GM19351 (cell line): ENCODE measurements around the gene ZC3H7A.

Experiments
- ATAC-seq: cut with Tn5 transposase; IDR thresholded peaks from one replicate; pipeline ENCODE4 v1.9.1; 2021; ENCODE audit warnings: mild to moderate bottlenecking, moderate library complexity; ENCODE audit not compliant: unreplicated experiment

Gene ZC3H7A

DNA sequence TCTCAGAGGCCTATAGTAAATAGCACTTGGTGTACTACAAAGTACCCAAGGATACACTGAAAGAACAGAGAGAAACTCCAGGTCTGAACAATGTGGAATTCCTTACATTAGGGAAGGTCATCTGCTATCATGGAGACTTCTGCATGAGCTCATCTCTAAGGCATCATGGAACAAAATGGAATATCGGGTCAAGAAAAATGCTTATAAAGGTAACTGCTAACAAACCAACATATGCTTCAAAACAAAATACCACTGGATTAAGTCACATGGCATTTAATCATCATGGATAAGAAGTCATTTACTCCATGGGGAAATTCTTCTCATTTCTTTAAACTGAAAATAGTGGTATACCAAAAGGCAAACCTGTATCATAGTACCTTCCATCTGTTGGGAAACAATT, 88.6 kb downstream of the ZC3H7A start:
- ATAC-seq = no peak

GRCh38 chr16:11707679-11708197, 89.3 kb downstream of the ZC3H7A start:
- no peak for ATAC-seq

DNA sequence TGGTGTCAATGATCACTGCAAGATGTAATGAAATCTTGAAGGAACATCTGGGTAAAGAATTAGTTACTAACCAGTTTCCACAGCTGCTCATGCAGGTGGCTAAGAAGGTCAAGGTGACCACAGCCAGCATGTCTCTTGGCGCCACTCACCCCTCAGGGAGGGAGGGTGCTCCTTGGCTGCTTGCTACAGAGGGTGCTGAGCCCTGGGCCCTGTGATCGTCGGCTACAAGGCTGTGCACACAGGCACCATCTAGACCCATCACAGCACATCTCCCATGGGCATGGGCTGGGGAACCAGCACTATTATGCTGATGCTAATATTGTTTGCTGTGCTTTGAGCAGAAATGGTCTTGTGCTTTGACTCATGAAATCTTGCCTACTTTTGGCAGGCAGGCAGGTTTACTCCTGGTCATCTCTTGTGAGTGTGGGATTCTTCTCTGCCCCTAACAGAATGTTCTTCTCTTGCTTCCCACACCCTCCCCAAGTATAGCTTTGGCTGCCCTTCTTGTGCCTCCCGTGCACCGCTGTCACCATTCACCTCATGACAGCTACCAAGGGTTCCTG, 90.8 kb downstream of the ZC3H7A start:
- no peak for ATAC-seq

- ATAC-seq = no peak
Measured at GRCh38 chr16:11705311-11706025, 91.6 kb downstream of the ZC3H7A start.
